Measurements from ENCODE around the gene SPINK7. TPM values are rescaled to one million over a fixed set of nuclear protein-coding genes. Genes with fewer than 3 reads are reported as not detected.

The SPINK7 gene
- total RNA-seq, 4 donors from 2014 or later, result 4.8 to 86.5 (median 22.9) TPM; not detected in 1

DNA sequence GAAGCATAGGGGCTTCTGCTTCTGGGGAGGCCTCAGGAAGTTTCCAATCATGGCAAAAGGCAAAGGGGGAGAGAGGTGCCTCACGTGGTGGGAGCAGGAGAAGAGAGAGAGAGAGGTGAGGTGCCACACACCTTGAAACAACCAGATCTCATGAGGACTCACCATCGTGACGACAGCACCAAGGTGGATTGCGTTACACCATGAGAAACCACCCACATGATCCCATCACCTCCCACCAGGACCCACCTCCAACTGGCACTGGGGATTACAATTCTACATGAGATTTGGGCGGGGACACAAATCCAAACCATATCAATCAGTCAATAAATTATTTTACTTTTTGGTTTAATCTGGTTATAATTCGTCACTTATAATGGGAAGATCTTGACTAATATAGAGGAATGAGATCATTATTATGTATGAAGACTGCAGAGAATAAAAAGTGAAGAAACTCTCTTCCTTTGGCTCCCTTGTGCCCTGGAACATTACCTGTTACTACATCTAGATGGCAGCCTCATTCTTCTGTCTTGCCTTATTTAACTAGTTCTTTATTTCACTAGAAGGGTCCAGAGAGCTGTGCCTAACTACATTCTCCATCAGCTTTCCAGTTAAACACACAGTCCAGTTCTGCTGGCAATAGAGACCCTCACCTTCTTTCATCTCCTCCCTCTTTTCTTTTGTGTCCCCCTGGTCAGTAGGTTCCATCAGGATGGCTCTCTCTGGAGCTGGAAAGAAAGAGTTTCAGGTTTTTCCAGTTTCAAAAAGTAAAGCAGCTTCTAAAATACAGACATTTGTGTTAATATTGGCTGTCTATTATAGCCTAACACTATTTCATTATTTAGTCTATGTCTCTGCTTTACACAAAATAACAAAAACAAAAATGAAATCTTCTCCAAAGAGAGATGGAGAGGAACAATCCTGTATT is 21.7 kb upstream of the SPINK7 start:
- no peak for DNase-seq (ENCODE audit: low spot score in 2 of 2)
- no peaks in the 10 kb centered on the region for H3K27me3 ChIP-seq
- no peak overlapping the region for H3K4me3 ChIP-seq
- H3K9me3 ChIP-seq, result no peaks in the 10 kb centered on the region
- no peaks in the 10 kb centered on the region for H3K4me1 ChIP-seq
- TF ChIP-seq POLR2AphosphoS5 (IDR thresholded peaks at IDR 0.05) (no peak), EP300 (IDR thresholded peaks at IDR 0.05) (no peak)
- TF ChIP-seq, protein P1, sequence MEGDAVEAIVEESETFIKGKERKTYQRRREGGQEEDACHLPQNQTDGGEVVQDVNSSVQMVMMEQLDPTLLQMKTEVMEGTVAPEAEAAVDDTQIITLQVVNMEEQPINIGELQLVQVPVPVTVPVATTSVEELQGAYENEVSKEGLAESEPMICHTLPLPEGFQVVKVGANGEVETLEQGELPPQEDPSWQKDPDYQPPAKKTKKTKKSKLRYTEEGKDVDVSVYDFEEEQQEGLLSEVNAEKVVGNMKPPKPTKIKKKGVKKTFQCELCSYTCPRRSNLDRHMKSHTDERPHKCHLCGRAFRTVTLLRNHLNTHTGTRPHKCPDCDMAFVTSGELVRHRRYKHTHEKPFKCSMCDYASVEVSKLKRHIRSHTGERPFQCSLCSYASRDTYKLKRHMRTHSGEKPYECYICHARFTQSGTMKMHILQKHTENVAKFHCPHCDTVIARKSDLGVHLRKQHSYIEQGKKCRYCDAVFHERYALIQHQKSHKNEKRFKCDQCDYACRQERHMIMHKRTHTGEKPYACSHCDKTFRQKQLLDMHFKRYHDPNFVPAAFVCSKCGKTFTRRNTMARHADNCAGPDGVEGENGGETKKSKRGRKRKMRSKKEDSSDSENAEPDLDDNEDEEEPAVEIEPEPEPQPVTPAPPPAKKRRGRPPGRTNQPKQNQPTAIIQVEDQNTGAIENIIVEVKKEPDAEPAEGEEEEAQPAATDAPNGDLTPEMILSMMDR (IDR thresholded peaks at IDR 0.05), result peak in 1 of 2 donors; percentile 19
- H3K36me3 ChIP-seq, result no peaks in the 10 kb centered on the region
- no peak overlapping the region for H3K27ac ChIP-seq
- WGBS, result 65% methylated on average over 6 of the region's 6 CpGs

DNA sequence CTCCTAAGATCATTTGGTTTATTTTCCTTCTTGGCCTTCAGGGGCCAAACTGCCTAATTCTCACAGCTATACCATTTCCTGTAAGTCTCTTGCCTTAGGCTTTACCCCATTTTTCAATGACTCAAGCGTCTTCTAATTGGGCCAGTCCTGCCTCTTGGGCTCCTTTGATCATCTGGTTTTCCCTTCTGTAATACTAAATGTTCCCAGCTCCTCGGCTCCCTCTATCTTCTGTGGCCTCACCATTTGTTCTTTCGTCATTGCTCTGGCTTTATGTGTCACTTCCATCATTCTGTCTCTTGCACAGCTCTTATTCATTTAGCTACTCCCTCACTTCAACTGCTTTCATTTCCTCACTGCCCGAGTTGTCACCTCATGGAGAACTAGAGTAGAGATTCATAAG is 14.5 kb upstream of the SPINK7 start:
- 65% methylated on average over 4 of the region's 4 CpGs for WGBS
- Histone ChIP-seq H3K9me3 (no peaks in the 10 kb centered on the region), H3K4me3 (no peak overlapping the region), H3K27me3 (no peaks in the 10 kb centered on the region), H3K27ac (no peak overlapping the region), H3K4me1 (no peaks in the 10 kb centered on the region), H3K36me3 (no peaks in the 10 kb centered on the region)
- no peak for DNase-seq (ENCODE audit: low spot score in 2 of 2)
- no peak for TF ChIP-seq POLR2AphosphoS5 (IDR thresholded peaks at IDR 0.05)
- no peak for TF ChIP-seq POLR2A (IDR thresholded peaks at IDR 0.05)
- TF ChIP-seq, protein P1 (IDR thresholded peaks at IDR 0.05), result no peak
- TF ChIP-seq EP300 (IDR thresholded peaks at IDR 0.05), result no peak

DNA sequence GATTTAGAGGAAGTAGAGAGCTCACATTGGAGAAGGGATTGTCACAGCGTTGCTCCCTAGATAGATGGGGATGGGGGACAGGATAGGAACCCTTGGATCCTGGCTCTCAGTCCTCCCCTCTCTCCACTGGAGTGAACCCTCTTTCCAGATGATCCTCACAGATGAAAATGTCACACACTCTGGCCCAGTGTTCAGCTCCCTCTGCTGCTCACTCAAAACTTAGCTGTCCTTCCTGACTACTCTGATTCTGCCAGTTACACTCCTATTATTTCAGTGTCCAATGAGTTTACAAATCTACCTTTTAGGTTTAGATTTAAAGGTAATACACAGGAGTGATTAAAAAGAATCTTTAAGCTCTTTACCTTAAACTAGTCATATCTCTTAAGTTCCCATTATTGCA is 5.8 kb upstream of the SPINK7 start:
- Histone ChIP-seq H3K9me3 (peaks cover 9% of the 10 kb centered on the region), H3K27me3 (no peaks in the 10 kb centered on the region), H3K4me1 (no peaks in the 10 kb centered on the region), H3K4me3 (no peak overlapping the region), H3K27ac (no peak overlapping the region), H3K36me3 (no peaks in the 10 kb centered on the region)
- DNase-seq (ENCODE audit: low spot score in 2 of 2), result no peak
- TF ChIP-seq POLR2AphosphoS5 (IDR thresholded peaks at IDR 0.05), result no peak
- 71% methylated on average over 1 of the region's 1 CpG for whole genome bisulfite sequencing

DNA sequence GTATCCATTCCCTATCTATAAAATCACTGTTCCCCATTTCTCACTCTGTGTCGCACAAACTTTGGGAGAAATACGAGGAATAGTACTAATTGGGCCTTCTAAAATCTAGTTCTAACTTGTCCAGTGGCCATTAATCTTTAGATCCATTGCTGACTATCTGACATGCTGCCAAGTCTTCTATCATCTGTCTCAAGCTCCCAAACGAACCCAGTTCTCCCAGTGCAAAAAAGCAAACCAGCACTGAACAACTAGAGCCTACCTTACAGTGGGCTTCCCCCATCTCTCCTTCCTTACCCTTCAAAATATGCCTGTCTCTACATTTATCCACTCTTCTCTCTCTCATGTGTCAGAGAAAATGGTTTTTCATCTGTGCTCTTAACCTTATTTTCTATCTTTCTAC is 3.2 kb upstream of the SPINK7 start:
- Histone ChIP-seq H3K27ac (no peak overlapping the region), H3K36me3 (no peaks in the 10 kb centered on the region), H3K27me3 (no peaks in the 10 kb centered on the region), H3K9me3 (peaks cover 9% of the 10 kb centered on the region), H3K4me3 (no peak overlapping the region), H3K4me1 (no peaks in the 10 kb centered on the region)
- DNase-seq (ENCODE audit: low spot score in 2 of 2), result no peak
- TF ChIP-seq POLR2A (IDR thresholded peaks at IDR 0.05) (no peak), EP300 (IDR thresholded peaks at IDR 0.05) (no peak), POLR2AphosphoS5 (IDR thresholded peaks at IDR 0.05) (no peak)
- TF ChIP-seq, protein P1 (IDR thresholded peaks at IDR 0.05), result no peak
- 70% methylated on average over 3 of the region's 3 CpGs for WGBS

DNA sequence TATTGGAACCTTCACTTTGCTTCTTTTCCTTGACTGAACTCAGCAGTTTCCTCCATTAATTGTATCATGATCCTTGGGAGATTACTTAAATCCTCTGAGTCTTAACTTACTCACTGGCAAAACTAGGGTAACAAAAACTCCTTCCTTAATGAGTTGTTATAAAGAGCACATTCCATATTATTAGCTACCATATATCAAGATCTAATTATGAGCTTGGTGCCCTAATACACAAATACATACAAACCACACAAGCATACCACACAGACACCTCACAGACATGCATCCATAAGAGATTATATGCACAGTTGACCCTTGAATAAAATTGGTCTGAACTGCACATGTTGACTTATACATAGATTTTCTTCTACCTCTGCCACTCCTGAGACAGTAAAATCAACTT is 2.5 kb upstream of the SPINK7 start:
- no peak for DNase-seq (ENCODE audit: low spot score in 2 of 2)
- Histone ChIP-seq H3K27ac (no peak overlapping the region), H3K36me3 (no peaks in the 10 kb centered on the region), H3K27me3 (no peaks in the 10 kb centered on the region), H3K4me1 (no peaks in the 10 kb centered on the region), H3K9me3 (peaks cover 9% of the 10 kb centered on the region), H3K4me3 (no peak overlapping the region)
- TF ChIP-seq EP300 (IDR thresholded peaks at IDR 0.05), result no peak
- TF ChIP-seq, protein P1 (IDR thresholded peaks at IDR 0.05), result no peak
- TF ChIP-seq POLR2A (IDR thresholded peaks at IDR 0.05), result no peak
- no peak for TF ChIP-seq POLR2AphosphoS5 (IDR thresholded peaks at IDR 0.05)
